ENCODE measurements around the gene PRPF39. TPM values are rescaled to one million over a fixed set of nuclear protein-coding genes. Genes with fewer than 3 reads are reported as not detected.

PRPF39 gene, protein sequence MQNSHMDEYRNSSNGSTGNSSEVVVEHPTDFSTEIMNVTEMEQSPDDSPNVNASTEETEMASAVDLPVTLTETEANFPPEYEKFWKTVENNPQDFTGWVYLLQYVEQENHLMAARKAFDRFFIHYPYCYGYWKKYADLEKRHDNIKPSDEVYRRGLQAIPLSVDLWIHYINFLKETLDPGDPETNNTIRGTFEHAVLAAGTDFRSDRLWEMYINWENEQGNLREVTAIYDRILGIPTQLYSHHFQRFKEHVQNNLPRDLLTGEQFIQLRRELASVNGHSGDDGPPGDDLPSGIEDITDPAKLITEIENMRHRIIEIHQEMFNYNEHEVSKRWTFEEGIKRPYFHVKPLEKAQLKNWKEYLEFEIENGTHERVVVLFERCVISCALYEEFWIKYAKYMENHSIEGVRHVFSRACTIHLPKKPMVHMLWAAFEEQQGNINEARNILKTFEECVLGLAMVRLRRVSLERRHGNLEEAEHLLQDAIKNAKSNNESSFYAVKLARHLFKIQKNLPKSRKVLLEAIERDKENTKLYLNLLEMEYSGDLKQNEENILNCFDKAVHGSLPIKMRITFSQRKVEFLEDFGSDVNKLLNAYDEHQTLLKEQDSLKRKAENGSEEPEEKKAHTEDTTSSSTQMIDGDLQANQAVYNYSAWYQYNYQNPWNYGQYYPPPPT
- 24.4 and 28.7 TPM in 2 replicates for total RNA-seq

DNA sequence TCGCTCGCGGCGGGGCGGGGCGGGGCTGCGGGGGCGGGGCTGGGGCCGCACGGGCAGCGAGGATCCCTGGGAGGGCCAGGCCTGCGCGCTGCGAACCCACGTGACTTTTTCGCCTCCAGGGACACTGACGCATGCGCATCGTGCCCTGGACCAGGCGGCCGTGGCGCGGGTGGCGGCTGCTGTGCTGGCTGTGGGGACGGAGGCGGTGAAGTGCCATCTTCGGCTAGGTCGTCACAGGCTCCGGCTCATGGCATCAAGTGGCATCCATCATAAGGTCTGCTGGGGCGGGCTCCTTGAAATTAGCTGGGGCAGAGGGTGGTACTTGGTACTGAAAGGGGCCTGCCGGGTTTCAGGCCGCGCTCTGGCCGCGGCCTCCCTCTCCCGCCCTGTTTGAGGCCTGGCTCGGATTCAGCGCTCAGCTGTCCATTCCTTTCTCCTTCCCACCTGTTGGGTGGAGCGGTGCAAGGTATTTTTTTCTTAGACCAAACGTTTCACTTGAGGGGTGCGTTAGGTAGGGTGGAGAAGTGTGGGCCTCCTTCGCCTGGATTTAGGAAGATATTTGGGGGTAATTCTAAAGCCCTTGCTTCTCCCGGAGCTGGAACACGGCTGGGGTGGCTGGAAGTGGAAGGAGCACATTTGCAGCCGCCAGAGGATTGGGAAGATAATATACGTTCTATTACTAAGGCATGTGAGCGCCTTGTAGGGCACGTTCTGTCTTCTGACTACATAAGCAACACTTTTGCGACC lies at the start of gene PRPF39:
PRPF39 (plus strand) TSS at position 141 of the 747 bp plus-strand sequence. CDS start 11,124 bp downstream, outside the sequence.

DNA sequence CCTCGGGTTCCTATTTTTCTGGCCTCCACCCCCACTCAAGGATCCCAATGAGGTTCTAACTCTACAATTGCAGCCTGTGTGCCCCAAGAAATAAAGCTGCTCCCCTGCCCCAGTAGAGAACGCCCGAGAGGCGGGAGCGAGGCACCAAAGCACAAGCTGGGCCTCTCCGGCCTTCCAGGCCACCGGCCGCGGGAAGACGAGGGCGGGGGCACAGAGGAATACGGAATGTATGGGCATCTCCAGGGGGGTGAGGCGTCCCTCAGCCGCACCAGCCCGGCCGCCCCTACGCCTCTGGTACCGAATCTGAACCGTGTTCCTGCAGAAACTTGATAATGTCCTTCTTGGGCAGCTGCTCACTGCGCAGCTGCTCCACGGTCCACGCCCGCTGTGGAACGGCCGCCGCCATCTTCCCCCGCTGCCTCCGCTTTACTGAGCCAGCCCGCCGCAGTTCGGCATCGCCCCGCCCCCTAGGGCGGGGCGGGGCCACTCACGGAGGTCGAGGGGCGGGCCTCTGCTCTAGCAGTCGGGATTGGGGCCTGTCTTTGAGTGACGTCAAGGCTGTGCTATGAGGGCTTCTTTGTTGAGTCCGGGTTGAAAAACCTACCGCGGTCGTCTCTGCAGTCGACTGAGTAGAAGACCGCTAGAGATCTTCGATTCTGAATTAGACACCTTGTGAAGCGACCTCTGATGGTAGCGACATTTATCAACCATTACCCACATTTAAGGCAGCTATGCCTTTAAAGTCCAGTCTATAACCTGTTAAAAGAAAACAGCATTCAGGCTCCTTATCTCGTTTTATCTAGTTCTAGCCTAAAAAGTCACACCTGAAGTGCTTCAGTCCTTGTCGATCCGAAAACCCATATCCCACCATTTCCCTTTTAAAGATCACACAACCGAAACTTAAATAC lies 50.4 kb downstream of the PRPF39 start, which contains the start of gene FKBP3:
FKBP3 (minus strand) TSS at position 431 of the 908 bp plus-strand sequence; CDS start at position 406, 25 bp downstream.

DNA sequence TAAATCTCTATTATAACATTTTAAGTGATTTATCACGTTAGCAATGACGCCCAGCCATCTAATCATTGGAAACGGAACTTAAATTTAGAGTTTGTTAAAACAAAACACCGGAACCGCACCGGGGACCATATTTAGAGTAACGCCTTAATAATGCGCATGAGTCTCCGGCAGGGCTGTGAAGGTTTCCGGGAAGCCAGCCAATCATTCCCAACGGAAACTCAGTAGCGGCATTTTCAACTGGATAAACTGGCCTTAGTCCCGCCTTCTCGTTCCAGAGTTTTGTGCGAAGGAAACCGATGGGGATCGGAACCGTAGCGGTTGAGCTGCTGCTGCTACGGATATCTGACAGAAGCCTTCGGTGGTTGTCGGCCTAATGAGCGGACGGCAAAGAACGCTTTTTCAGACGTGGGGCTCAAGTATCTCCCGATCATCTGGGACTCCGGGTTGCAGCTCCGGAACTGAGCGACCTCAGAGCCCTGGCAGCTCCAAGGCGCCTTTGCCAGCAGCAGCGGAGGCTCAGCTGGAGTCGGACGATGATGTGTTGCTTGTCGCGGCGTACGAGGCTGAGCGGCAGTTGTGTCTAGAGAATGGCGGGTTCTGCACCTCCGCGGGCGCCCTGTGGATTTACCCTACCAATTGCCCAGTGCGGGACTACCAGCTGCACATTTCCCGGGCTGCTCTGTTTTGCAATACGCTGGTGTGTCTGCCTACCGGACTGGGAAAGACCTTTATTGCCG lies 51.9 kb downstream of the PRPF39 start, which contains the start of gene FANCM:
FANCM (plus strand) TSS at position 272 of the 737 bp plus-strand sequence; CDS start at position 374, 102 bp downstream.

Other genes with a start within 250 kb of the PRPF39 start
- 6.2 and 7.0 TPM in 2 replicates for gene KLHL28, start 122.2 kb upstream of the PRPF39 start, total RNA-seq
- 15.3 and 19.6 TPM in 2 replicates for gene TOGARAM1, start 121.9 kb upstream of the PRPF39 start, total RNA-seq
- 34.4 and 52.1 TPM in 2 replicates for gene FKBP3, start 50.4 kb downstream of the PRPF39 start, total RNA-seq
- 9.7 and 12.6 TPM in 2 replicates for gene FANCM, start 51.8 kb downstream of the PRPF39 start, total RNA-seq
- gene MIS18BP1, start 169.1 kb downstream of the PRPF39 start, total RNA-seq, result 36.4 and 57.9 TPM in 2 replicates